NCI-H2171 (cell line): ENCODE data around the gene PEX5L.
"Not testable (repeated sequence)": the region's sequence is repeated elsewhere in the genome, so short reads cannot be mapped to it uniquely, and the experiment has no call there.

Experiments used
- DNase-seq: peaks from one replicate; lab custom pipeline; 2025; lab: John Stamatoyannopoulos, UW

The PEX5L gene

GRCh38 chr3:180008318-180008717, 28.4 kb downstream of the PEX5L start:
- not testable (repeated sequence) for DNase-seq

- DNase-seq, result no peak
Observed at GRCh38 chr3:180004542-180004941, 32.2 kb downstream of the PEX5L start.

- no peak for DNase-seq
Observed at GRCh38 chr3:180002006-180002405, 34.7 kb downstream of the PEX5L start.

GRCh38 chr3:180000500-180000899, 36.2 kb downstream of the PEX5L start:
- no peak for DNase-seq

GRCh38 chr3:179995406-179995805, 41.3 kb downstream of the PEX5L start:
- DNase-seq, result no peak

GRCh38 chr3:179991883-179992282, 44.9 kb downstream of the PEX5L start:
- DNase-seq, result no peak

GRCh38 chr3:179991104-179991503, 45.6 kb downstream of the PEX5L start:
- DNase-seq, result no peak

- DNase-seq, result no peak
Observed at GRCh38 chr3:179981646-179982045, 55.1 kb downstream of the PEX5L start.

GRCh38 chr3:179977356-179977755, 59.4 kb downstream of the PEX5L start:
- DNase-seq, result no peak

GRCh38 chr3:179973931-179974361, 62.8 kb downstream of the PEX5L start:
- DNase-seq, result no peak

- no peak for DNase-seq
Observed at GRCh38 chr3:179972881-179973423, 63.8 kb downstream of the PEX5L start.

GRCh38 chr3:179971280-179971679, 65.5 kb downstream of the PEX5L start:
- DNase-seq, result peak; percentile 29

GRCh38 chr3:179970746-179971145, 66.0 kb downstream of the PEX5L start:
- peak; percentile 52 for DNase-seq

GRCh38 chr3:179969525-179969924, 67.2 kb downstream of the PEX5L start:
- DNase-seq, result peak; percentile 71

- DNase-seq, result no peak
Observed at GRCh38 chr3:179967622-179968021, 69.1 kb downstream of the PEX5L start.

GRCh38 chr3:179964890-179965289, 71.8 kb downstream of the PEX5L start:
- DNase-seq, result no peak

GRCh38 chr3:179962629-179963387, 73.9 kb downstream of the PEX5L start:
- DNase-seq, result no peak

- DNase-seq, result peak; percentile 54
Observed at GRCh38 chr3:179961703-179962078, 75.0 kb downstream of the PEX5L start.

GRCh38 chr3:179961071-179961702, 75.5 kb downstream of the PEX5L start:
- no peak for DNase-seq

- no peak for DNase-seq
Observed at GRCh38 chr3:179958759-179959158, 78.0 kb downstream of the PEX5L start.

GRCh38 chr3:179958143-179958542, 78.6 kb downstream of the PEX5L start:
- DNase-seq, result no peak

- DNase-seq, result no peak
Observed at GRCh38 chr3:179957264-179957845, 79.4 kb downstream of the PEX5L start.

- DNase-seq, result no peak
Observed at GRCh38 chr3:179956416-179956830, 80.3 kb downstream of the PEX5L start.
